ENCODE results near the gene ATN1.
A peak's percentile ranks its signal among the peaks of the same experiment; 100 is the strongest.

The ATN1 gene

GRCh38 chr12:6923003-6923732 is 4.6 kb upstream of the ATN1 start:
- no peak for FAIRE-seq
- DNase-seq (ENCODE audit: insufficient read length, low spot score) = no peak

GRCh38 chr12:6923851-6924250 is 3.9 kb upstream of the ATN1 start:
- DNase-seq (ENCODE audit: insufficient read length, low spot score) = no peak
- no peak for FAIRE-seq

- no peak for DNase-seq (ENCODE audit: insufficient read length, low spot score)
- no peak for FAIRE-seq
Measured at GRCh38 chr12:6925239-6925539, 2.6 kb upstream of the ATN1 start.

GRCh38 chr12:6925540-6926279 is 2.0 kb upstream of the ATN1 start:
- peak; percentile 72 for FAIRE-seq
- peak; percentile 85 for DNase-seq (ENCODE audit: insufficient read length, low spot score)

GRCh38 chr12:6928022-6928702 is 403 bp downstream of the ATN1 start:
- DNase-seq (ENCODE audit: insufficient read length, low spot score) (no peak), FAIRE-seq (no peak)

GRCh38 chr12:6928703-6929407 is 1.1 kb downstream of the ATN1 start:
- DNase-seq (ENCODE audit: insufficient read length, low spot score) (no peak), FAIRE-seq (no peak)

- no peak for DNase-seq (ENCODE audit: insufficient read length, low spot score)
- FAIRE-seq = peak; percentile 57
Measured at GRCh38 chr12:6929466-6930452, 2.0 kb downstream of the ATN1 start.

- no peak for FAIRE-seq
Measured at GRCh38 chr12:6932766-6933165, 5.0 kb downstream of the ATN1 start.

GRCh38 chr12:6934110-6934509 is 6.4 kb downstream of the ATN1 start:
- peak; percentile 69 for FAIRE-seq

More at GRCh38 chr12:6932766-6933165, 5.0 kb downstream of the ATN1 start:
- no peak for DNase-seq (ENCODE audit: insufficient read length, low spot score)

GRCh38 chr12:6935371-6936193 is 7.8 kb downstream of the ATN1 start:
- DNase-seq (ENCODE audit: insufficient read length, low spot score) (no peak), FAIRE-seq (peak; percentile 23)

More at GRCh38 chr12:6934110-6934509, 6.4 kb downstream of the ATN1 start:
- DNase-seq (ENCODE audit: insufficient read length, low spot score) = no peak

- DNase-seq (ENCODE audit: insufficient read length, low spot score) = no peak
- no peak for FAIRE-seq
Measured at GRCh38 chr12:6936194-6936635, 8.5 kb downstream of the ATN1 start.

GRCh38 chr12:6936636-6937480 is 9.1 kb downstream of the ATN1 start:
- FAIRE-seq = peak; percentile 51

GRCh38 chr12:6937481-6938352 is 10.0 kb downstream of the ATN1 start:
- FAIRE-seq (peak; percentile 99), DNase-seq (ENCODE audit: insufficient read length, low spot score) (peak; percentile 78)

More at GRCh38 chr12:6936636-6937480, 9.1 kb downstream of the ATN1 start:
- DNase-seq (ENCODE audit: insufficient read length, low spot score) = no peak

- FAIRE-seq = peak; percentile 54
Measured at GRCh38 chr12:6938353-6939190, 10.8 kb downstream of the ATN1 start.

GRCh38 chr12:6939191-6939540 is 11.4 kb downstream of the ATN1 start:
- FAIRE-seq = no peak

More at GRCh38 chr12:6938353-6939190, 10.8 kb downstream of the ATN1 start:
- DNase-seq (ENCODE audit: insufficient read length, low spot score) = no peak

GRCh38 chr12:6941267-6941666 is 13.5 kb downstream of the ATN1 start:
- DNase-seq (ENCODE audit: insufficient read length, low spot score) (no peak), FAIRE-seq (no peak)

More at GRCh38 chr12:6939191-6939540, 11.4 kb downstream of the ATN1 start:
- DNase-seq (ENCODE audit: insufficient read length, low spot score) = no peak
